Ovary (tissue), 3 donors: ENCODE measurements around the gene EYS.

Experiments used
- EP300 ChIP-seq: sonication (generic); formaldehyde crosslinking; IDR thresholded peaks from one replicate; pipeline ENCODE4 v1.6.1; 2017; ENCODE audit warnings: antibody characterized with exemption
- POLR2A ChIP-seq: fragments of 450-650 bp; IDR thresholded peaks from one replicate; pipeline ENCODE4 v1.6.1; 2017; ENCODE audit warnings: antibody characterized with exemption, mild to moderate bottlenecking, moderate library complexity
- TF ChIP-seq, protein P1 (sequence below), 3 donors: fragments of 450-650 bp in 2 of 3; fragments of 200-600 bp in 1 of 3; IDR thresholded peaks; one replicate each; pipeline versions ENCODE4 v1.5.1 to v1.8.0; 2016 to 2022; ENCODE audit warnings: antibody characterized with exemption in 3 of 3, mild to moderate bottlenecking in 1 of 3
- donor health status: DM: no; HTN: no; CAD: no.

- TF ChIP-seq POLR2A (no peak), EP300 (no peak)
- TF ChIP-seq, protein P1, sequence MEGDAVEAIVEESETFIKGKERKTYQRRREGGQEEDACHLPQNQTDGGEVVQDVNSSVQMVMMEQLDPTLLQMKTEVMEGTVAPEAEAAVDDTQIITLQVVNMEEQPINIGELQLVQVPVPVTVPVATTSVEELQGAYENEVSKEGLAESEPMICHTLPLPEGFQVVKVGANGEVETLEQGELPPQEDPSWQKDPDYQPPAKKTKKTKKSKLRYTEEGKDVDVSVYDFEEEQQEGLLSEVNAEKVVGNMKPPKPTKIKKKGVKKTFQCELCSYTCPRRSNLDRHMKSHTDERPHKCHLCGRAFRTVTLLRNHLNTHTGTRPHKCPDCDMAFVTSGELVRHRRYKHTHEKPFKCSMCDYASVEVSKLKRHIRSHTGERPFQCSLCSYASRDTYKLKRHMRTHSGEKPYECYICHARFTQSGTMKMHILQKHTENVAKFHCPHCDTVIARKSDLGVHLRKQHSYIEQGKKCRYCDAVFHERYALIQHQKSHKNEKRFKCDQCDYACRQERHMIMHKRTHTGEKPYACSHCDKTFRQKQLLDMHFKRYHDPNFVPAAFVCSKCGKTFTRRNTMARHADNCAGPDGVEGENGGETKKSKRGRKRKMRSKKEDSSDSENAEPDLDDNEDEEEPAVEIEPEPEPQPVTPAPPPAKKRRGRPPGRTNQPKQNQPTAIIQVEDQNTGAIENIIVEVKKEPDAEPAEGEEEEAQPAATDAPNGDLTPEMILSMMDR (IDR thresholded peaks at IDR 0.05), result no peak
Measured at GRCh38 chr6:64050590-64050989, 1656.4 kb downstream of the EYS start.
